B cell (primary cell): ENCODE results near the gene CDRT4. TPM values are rescaled to one million over a fixed set of nuclear protein-coding genes. Genes with fewer than 3 reads are reported as not detected.

Experiments
- ATAC-seq: fragments of 200-7000 bp; cut with Tn5 transposase; one replicate; pipeline ENCODE4 v1.10.0; 2021; ENCODE audit warnings: low read depth, mild to moderate bottlenecking, moderate number of reproducible peaks, moderate library complexity
- CTCF ChIA-PET: fragments of 350-600 bp; sonication (Branson Sonifier 250); formaldehyde crosslinking; loops from one replicate; lab custom pipeline; 2021; ENCODE audit warnings: antibody characterized with exemption, inconsistent platforms; lab: Charles Lee
- POLR2A ChIA-PET: fragments of 350-600 bp; sonication (Branson Sonifier 250); formaldehyde crosslinking; loops from one replicate; lab custom pipeline; 2021; ENCODE audit warnings: antibody characterized with exemption; lab: Charles Lee
- DNase-seq: peaks from one replicate; pipeline ENCODE4 v3.0.0; 2013
- H2AFZ ChIP-seq: 2 replicates; pipeline ENCODE4 v1.6.1; 2012; ENCODE audit warnings: mild to moderate bottlenecking, low read depth, low read length; ENCODE audit not compliant: insufficient read depth, poor library complexity, severe bottlenecking
- H3K27ac ChIP-seq, 2 donors: 1 replicate in 1 of 2; 2 replicates in 1 of 2; pipeline ENCODE4 v1.5.1; 2012 to 2013; ENCODE audit warnings: low read length in 2 of 2, mild to moderate bottlenecking in 2 of 2, moderate library complexity in 1 of 2
- H3K27me3 ChIP-seq, 4 experiments: fragments of 200-600 bp in 1 of 4; sonication (generic) in 1 of 4; replicated peaks in 1 of 4; 1 replicate in 2 of 4; 2 replicates in 2 of 4; pipeline versions ENCODE4 v1.6.1 to v1.7.0; 2013 to 2016; ENCODE audit warnings: low read length in 3 of 4, mild to moderate bottlenecking in 2 of 4, mixed read lengths in 1 of 4, moderate library complexity in 1 of 4; ENCODE audit not compliant: insufficient read depth in 4 of 4, control insufficient read depth in 3 of 4; ENCODE audit errors: control extremely low read depth in 1 of 4
- H3K36me3 ChIP-seq, 2 experiments: replicated peaks in 1 of 2; 1 replicate in 1 of 2; 2 replicates in 1 of 2; pipeline versions ENCODE4 v1.6.1 to v1.7.1; 2013; ENCODE audit warnings: low read length in 1 of 2; ENCODE audit not compliant: insufficient read depth in 2 of 2, control insufficient read depth in 1 of 2; ENCODE audit errors: control extremely low read depth in 1 of 2, extremely low read depth in 1 of 2
- H3K4me1 ChIP-seq, 2 donors: fragments of 200-600 bp in 1 of 2; sonication (generic) in 1 of 2; 1 replicate in 1 of 2; 2 replicates in 1 of 2; pipeline versions ENCODE4 v1.5.1 to v1.6.1; 2013 to 2017; ENCODE audit warnings: low read length in 2 of 2; ENCODE audit not compliant: control insufficient read depth in 2 of 2, insufficient read depth in 2 of 2
- H3K4me2 ChIP-seq: replicated peaks from 2 replicates; pipeline ENCODE3; 2012; ENCODE audit warnings: mild to moderate bottlenecking, low read depth, low read length; ENCODE audit not compliant: poor library complexity, severe bottlenecking
- H3K4me3 ChIP-seq, 5 experiments: fragments of 200-600 bp in 1 of 5; sonication (generic) in 1 of 5; 1 replicate in 3 of 5; 2 replicates in 2 of 5; pipeline versions ENCODE4 v1.5.1 to v1.7.0; 2011 to 2016; ENCODE audit warnings: low read length in 4 of 5, mild to moderate bottlenecking in 4 of 5, low read depth in 2 of 5, control low read depth in 1 of 5, moderate library complexity in 1 of 5; ENCODE audit not compliant: insufficient read depth in 1 of 5; ENCODE audit errors: control extremely low read depth in 1 of 5, extremely low read depth in 1 of 5
- H3K79me2 ChIP-seq: fragments of 200-600 bp; sonication (generic); one replicate; pipeline ENCODE4 v1.6.0; 2016; ENCODE audit warnings: low read length; ENCODE audit not compliant: control insufficient read depth, insufficient read depth
- H3K9ac ChIP-seq: fragments of 200-600 bp; sonication (generic); 2 replicates; pipeline ENCODE4 v1.6.1; 2017; ENCODE audit warnings: mild to moderate bottlenecking, low read length, moderate library complexity
- H3K9me3 ChIP-seq, 3 donors: one replicate each; pipeline versions ENCODE4 v1.6.1 to v1.7.1; 2013; ENCODE audit warnings: low read length in 2 of 3; ENCODE audit not compliant: control insufficient read depth in 2 of 3, insufficient read depth in 1 of 3; ENCODE audit errors: control extremely low read depth in 1 of 3
- H4K20me1 ChIP-seq: 2 replicates; pipeline ENCODE4 v1.6.0; 2012; ENCODE audit warnings: mild to moderate bottlenecking, low read length; ENCODE audit not compliant: insufficient read depth, control insufficient read depth, poor library complexity, severe bottlenecking
- H3K27ac Mint-ChIP-seq: one replicate; pipeline ENCODE4 v1.8.0; 2021; ENCODE audit warnings: mixed read lengths
- H3K27me3 Mint-ChIP-seq: one replicate; pipeline ENCODE4 v1.8.0; 2021; ENCODE audit warnings: mixed read lengths
- H3K4me1 Mint-ChIP-seq: one replicate; pipeline ENCODE4 v1.8.0; 2021; ENCODE audit warnings: mixed read lengths
- H3K4me3 Mint-ChIP-seq: one replicate; pipeline ENCODE4 v1.8.0; 2021; ENCODE audit warnings: mixed read lengths
- H3K9me3 Mint-ChIP-seq: one replicate; pipeline ENCODE4 v1.8.0; 2022; ENCODE audit warnings: mixed read lengths; ENCODE audit not compliant: insufficient read depth
- CTCF ChIP-seq: fragments of 200-600 bp; IDR thresholded peaks from one replicate; pipeline ENCODE4 v1.8.0; 2022; ENCODE audit warnings: antibody characterized with exemption, mild to moderate bottlenecking
- EZH2 ChIP-seq: IDR thresholded peaks from 2 replicates; pipeline ENCODE4 v1.6.1; 2012; ENCODE audit warnings: borderline replicate concordance, low read depth, mild to moderate bottlenecking, moderate library complexity, low read length; ENCODE audit not compliant: insufficient read depth, poor library complexity, severe bottlenecking
- WGBS: methylation state at CpG from one replicate; pipeline ENCODE4 v1.1.5; 2013; ENCODE audit warnings: missing lambda C conversion rate; ENCODE audit not compliant: insufficient coverage; 5-methylcytosine and 5-hydroxymethylcytosine counted together
- intact Hi-C: fragments of 100-400 bp; cut with micrococcal nuclease; formaldehyde crosslinking; loops from one replicate; pipeline ENCODE4 v1.10.0; 2022
- polyA plus RNA-seq: library from polyadenylated mRNA; depleted of rRNA; stranded (reverse); fragments of >200 nt; gene quantifications from 2 replicates; pipeline ENCODE4 v1.2.3, GENCODE V29; 2012
- total RNA-seq, 2 donors: library from RNA; stranded (reverse); fragments of 120-200 nt in 1 of 2; gene quantifications; 1 replicate in 1 of 2; 2 replicates in 1 of 2; pipeline versions ENCODE4 v1.2.3 to v1.2.4, GENCODE V29; 2013 to 2022

Gene CDRT4
- total and polyA plus RNA-seq, 2 donors (not counting 1 experiment from before 2014, with no cell fraction given): 11.6 to 23.0 TPM

DNA sequence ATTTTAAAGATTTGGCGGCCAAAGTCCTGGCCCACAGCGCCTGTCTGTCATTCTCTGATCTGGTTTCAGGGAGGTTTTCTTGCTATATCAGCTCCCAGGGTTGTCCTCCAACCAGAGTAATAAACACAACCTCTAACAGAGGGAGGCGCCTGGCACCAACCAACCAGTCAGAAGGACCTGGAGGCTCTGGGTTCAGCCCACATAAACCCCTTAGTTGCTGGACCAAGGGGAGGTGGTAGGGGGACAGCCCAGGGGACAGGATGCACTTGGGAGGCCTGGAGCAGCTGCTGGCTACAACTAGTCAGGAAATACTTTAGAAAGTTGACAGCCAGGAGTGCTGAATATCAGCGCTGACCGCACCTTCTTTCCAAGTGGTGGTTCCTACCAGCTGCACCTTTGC lies 41.7 kb upstream of the CDRT4 start:
- DNase-seq (no peak), ATAC-seq (no peak)
- Histone ChIP-seq H3K9ac (no peak overlapping the region), H3K79me2 (no peaks in the 10 kb centered on the region), H3K36me3 (no peaks in the 10 kb centered on the region), H3K27me3 (no peaks in the 10 kb centered on the region), H3K4me3 (no peak overlapping the region), H3K9me3 (no peaks in the 10 kb centered on the region), H3K4me2 (no peak overlapping the region), H3K27ac (no peak overlapping the region), H3K4me1 (no peaks in the 10 kb centered on the region), H4K20me1 (no peaks in the 10 kb centered on the region), H2AFZ (no peak overlapping the region)
- ChIA-PET CTCF (no interaction called here), POLR2A (no interaction called here)
- H3K27me3 Mint-ChIP-seq: no peaks in the 10 kb centered on the region
- TF ChIP-seq EZH2: no peak
- H3K4me1 Mint-ChIP-seq: peaks cover 2% of the 10 kb centered on the region
- H3K9me3 Mint-ChIP-seq: no peaks in the 10 kb centered on the region
- H3K27ac Mint-ChIP-seq: no peak overlapping the region
- H3K4me3 Mint-ChIP-seq: no peak overlapping the region
- intact Hi-C loops: no loop called here
- 96% methylated on average over 2 of the region's 5 CpGs for WGBS

DNA sequence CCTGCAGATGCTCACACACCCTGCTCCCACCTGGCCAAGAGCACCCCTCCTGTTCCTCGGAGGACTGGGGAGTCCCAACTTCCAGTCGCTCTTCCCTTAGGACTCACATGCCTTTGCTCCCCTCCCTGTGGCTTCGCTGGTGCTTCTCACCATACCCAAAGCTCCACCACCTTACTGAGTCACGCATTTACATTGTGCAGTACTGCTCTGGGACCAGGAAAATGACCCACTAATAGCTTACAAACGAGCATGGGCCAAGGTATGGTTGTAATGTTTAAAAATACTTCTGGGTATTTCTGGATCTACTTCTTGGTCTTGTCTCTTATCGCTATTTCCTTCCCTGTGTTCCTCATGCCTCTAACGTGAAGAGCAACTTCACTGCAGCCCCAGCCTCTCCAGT lies 41.0 kb upstream of the CDRT4 start:
- H3K9ac ChIP-seq: no peak overlapping the region
- H3K27me3 Mint-ChIP-seq: no peaks in the 10 kb centered on the region
- peaks cover 5% of the 10 kb centered on the region for H3K4me1 Mint-ChIP-seq
- no peak overlapping the region for H3K27ac ChIP-seq
- H3K4me1 ChIP-seq: peaks cover 0 to 1% of the 10 kb centered on the region in 2 donors
- H3K79me2 ChIP-seq: no peaks in the 10 kb centered on the region
- WGBS: 67% methylated on average over 3 of the region's 7 CpGs
- no peak overlapping the region for H3K4me3 ChIP-seq
- ATAC-seq (no peak), DNase-seq (no peak)
- ChIA-PET POLR2A (no interaction called here), CTCF (no interaction called here)
- no peaks in the 10 kb centered on the region for H3K9me3 ChIP-seq
- H2AFZ ChIP-seq: no peak overlapping the region
- H3K4me3 Mint-ChIP-seq: no peak overlapping the region
- H3K27ac Mint-ChIP-seq: no peak overlapping the region
- no peaks in the 10 kb centered on the region for H4K20me1 ChIP-seq
- intact Hi-C loops: no loop called here
- H3K9me3 Mint-ChIP-seq: no peaks in the 10 kb centered on the region
- no peaks in the 10 kb centered on the region for H3K36me3 ChIP-seq
- H3K27me3 ChIP-seq: no peaks in the 10 kb centered on the region
- no peak for TF ChIP-seq CTCF
- no peak for TF ChIP-seq EZH2
- no peak overlapping the region for H3K4me2 ChIP-seq
